SU-DHL-6 (cell line): ENCODE measurements around the gene SCTR.

ENCODE experiments used
- CTCF ChIP-seq: fragments of 200-600 bp; sonication (generic); IDR thresholded peaks from one replicate; pipeline ENCODE4 v1.5.1; 2017; ENCODE audit warnings: antibody characterized with exemption, mild to moderate bottlenecking, low read length, moderate library complexity; ENCODE audit not compliant: insufficient read depth, poor library complexity, severe bottlenecking
- EZH2phosphoT487 ChIP-seq: fragments of 200-600 bp; sonication (generic), shearing (Covaris generic); conservative IDR thresholded peaks from 2 replicates; pipeline ENCODE4 v1.6.1; 2018; ENCODE audit warnings: mild to moderate bottlenecking, antibody characterized with exemption, low read length, moderate library complexity, mixed read lengths

- TF ChIP-seq CTCF (no peak), EZH2phosphoT487 (no peak)
These were observed 84.4 kb downstream of the SCTR start for GRCh38 chr2:119439574-119440500.
